Astrocyte (in vitro differentiated cells and primary cell): ENCODE results near the gene LSM11. TPM values are rescaled to one million over a fixed set of nuclear protein-coding genes. Genes with fewer than 3 reads are reported as not detected.
A peak's percentile ranks its signal among the peaks of the same experiment; 100 is the strongest.

Source experiments
- DNase-seq: peaks from one replicate; pipeline ENCODE4 v3.0.0-alpha.2; 2010; ENCODE audit warnings: low read depth
- FAIRE-seq: peaks from 2 replicates; lab custom pipeline; 2011; peaks lifted over from hg19 to GRCh38; lab: Jason Lieb, UNC
- H2AFZ ChIP-seq: 2 replicates; pipeline ENCODE4 v1.6.0; 2012; ENCODE audit warnings: low read depth, low read length, inconsistent platforms
- H3K27ac ChIP-seq: 2 replicates; pipeline ENCODE4 v1.5.1; 2011; ENCODE audit warnings: low read depth, low read length, inconsistent platforms
- H3K27me3 ChIP-seq: 2 replicates; pipeline ENCODE4 v1.6.0; 2011; ENCODE audit warnings: low read length, inconsistent platforms; ENCODE audit not compliant: insufficient read depth
- H3K36me3 ChIP-seq: 2 replicates; pipeline ENCODE4 v1.5.1; 2011; ENCODE audit warnings: low read length, inconsistent platforms; ENCODE audit not compliant: insufficient read depth
- H3K4me1 ChIP-seq: 2 replicates; pipeline ENCODE4 v1.5.1; 2011; ENCODE audit warnings: low read length, inconsistent platforms; ENCODE audit not compliant: insufficient read depth
- H3K4me2 ChIP-seq: 2 replicates; pipeline ENCODE4 v1.6.0; 2012; ENCODE audit warnings: low read length, inconsistent platforms
- H3K4me3 ChIP-seq: 2 replicates; pipeline ENCODE4 v1.5.1; 2011; ENCODE audit warnings: low read depth, mild to moderate bottlenecking, low read length, inconsistent platforms; ENCODE audit not compliant: insufficient read depth
- H3K79me2 ChIP-seq: 2 replicates; pipeline ENCODE4 v1.6.0; 2012; ENCODE audit warnings: mild to moderate bottlenecking, low read length, inconsistent platforms; ENCODE audit not compliant: insufficient read depth
- H3K9ac ChIP-seq: 2 replicates; pipeline ENCODE4 v1.6.0; 2012; ENCODE audit warnings: mild to moderate bottlenecking, low read length, inconsistent platforms
- H3K9me3 ChIP-seq: 2 replicates; pipeline ENCODE4 v1.5.1; 2012; ENCODE audit warnings: low read depth, mild to moderate bottlenecking, low read length, inconsistent platforms; ENCODE audit not compliant: insufficient read depth
- H4K20me1 ChIP-seq: 2 replicates; pipeline ENCODE4 v1.6.0; 2012; ENCODE audit warnings: low read length, inconsistent platforms; ENCODE audit not compliant: insufficient read depth
- H3K27ac Mint-ChIP-seq: one replicate; pipeline ENCODE4 v1.8.0; 2021; ENCODE audit warnings: mild to moderate bottlenecking, mixed read lengths; ENCODE audit not compliant: unreplicated experiment
- H3K27me3 Mint-ChIP-seq: one replicate; pipeline ENCODE4 v1.8.0; 2021; ENCODE audit warnings: low read depth, mixed read lengths; ENCODE audit not compliant: unreplicated experiment
- H3K36me3 Mint-ChIP-seq: one replicate; pipeline ENCODE4 v1.8.0; 2021; ENCODE audit warnings: low read depth, mixed read lengths; ENCODE audit not compliant: unreplicated experiment
- H3K4me1 Mint-ChIP-seq: one replicate; pipeline ENCODE4 v1.8.0; 2021; ENCODE audit warnings: low read depth, mixed read lengths; ENCODE audit not compliant: unreplicated experiment
- H3K4me3 Mint-ChIP-seq: one replicate; pipeline ENCODE4 v1.8.0; 2021; ENCODE audit warnings: mild to moderate bottlenecking, moderate library complexity, mixed read lengths; ENCODE audit not compliant: unreplicated experiment
- H3K9me3 Mint-ChIP-seq: one replicate; pipeline ENCODE4 v1.8.0; 2021; ENCODE audit warnings: mild to moderate bottlenecking, mixed read lengths; ENCODE audit not compliant: unreplicated experiment
- EZH2 ChIP-seq: IDR thresholded peaks from 2 replicates; pipeline ENCODE4 v1.6.1; 2012; ENCODE audit warnings: mild to moderate bottlenecking, low read length, inconsistent platforms; ENCODE audit not compliant: insufficient read depth
- total RNA-seq: library from RNA; stranded (reverse); gene quantifications from 2 replicates; pipeline ENCODE4 v1.2.1, GENCODE V29; 2021
- TF ChIP-seq, protein P1 (sequence below): IDR thresholded peaks from 2 replicates; pipeline ENCODE4 v1.5.1; 2011; ENCODE audit warnings: low read depth, mild to moderate bottlenecking, inconsistent platforms, low read length, moderate library complexity; ENCODE audit not compliant: insufficient read depth

Gene LSM11
- total RNA-seq, 1 donor from 2014 or later, result 4.7 TPM

DNA sequence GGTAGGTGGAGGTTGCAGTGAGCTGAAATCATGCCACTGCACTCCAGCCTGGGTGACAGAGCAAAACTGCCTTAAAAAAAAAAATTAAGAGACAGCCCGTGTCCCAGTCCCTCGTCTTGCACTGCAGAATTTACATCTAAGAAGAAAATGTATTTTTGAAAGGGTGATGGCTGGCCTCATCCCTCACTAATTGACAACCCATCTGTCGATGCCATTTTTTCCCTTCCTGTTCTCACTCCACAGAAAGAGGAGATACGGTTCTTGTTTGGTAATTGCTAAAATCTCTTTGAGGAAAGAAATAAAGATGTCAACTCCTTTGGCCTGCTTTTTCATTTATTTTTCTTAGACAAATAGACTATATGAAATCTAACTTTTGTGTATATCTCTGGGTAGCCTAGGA lies 2.4 kb upstream of the LSM11 start:
- no peak overlapping the region for H3K4me3 ChIP-seq
- FAIRE-seq (no peak), DNase-seq (no peak)
- TF ChIP-seq EZH2, result no peak
- TF ChIP-seq, protein P1, sequence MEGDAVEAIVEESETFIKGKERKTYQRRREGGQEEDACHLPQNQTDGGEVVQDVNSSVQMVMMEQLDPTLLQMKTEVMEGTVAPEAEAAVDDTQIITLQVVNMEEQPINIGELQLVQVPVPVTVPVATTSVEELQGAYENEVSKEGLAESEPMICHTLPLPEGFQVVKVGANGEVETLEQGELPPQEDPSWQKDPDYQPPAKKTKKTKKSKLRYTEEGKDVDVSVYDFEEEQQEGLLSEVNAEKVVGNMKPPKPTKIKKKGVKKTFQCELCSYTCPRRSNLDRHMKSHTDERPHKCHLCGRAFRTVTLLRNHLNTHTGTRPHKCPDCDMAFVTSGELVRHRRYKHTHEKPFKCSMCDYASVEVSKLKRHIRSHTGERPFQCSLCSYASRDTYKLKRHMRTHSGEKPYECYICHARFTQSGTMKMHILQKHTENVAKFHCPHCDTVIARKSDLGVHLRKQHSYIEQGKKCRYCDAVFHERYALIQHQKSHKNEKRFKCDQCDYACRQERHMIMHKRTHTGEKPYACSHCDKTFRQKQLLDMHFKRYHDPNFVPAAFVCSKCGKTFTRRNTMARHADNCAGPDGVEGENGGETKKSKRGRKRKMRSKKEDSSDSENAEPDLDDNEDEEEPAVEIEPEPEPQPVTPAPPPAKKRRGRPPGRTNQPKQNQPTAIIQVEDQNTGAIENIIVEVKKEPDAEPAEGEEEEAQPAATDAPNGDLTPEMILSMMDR, result no peak
- no peaks in the 10 kb centered on the region for H3K27me3 ChIP-seq
- H3K27ac ChIP-seq, result no peak overlapping the region
- peaks cover 6% of the 10 kb centered on the region for H3K36me3 ChIP-seq
- H3K9me3 Mint-ChIP-seq, result no peaks in the 10 kb centered on the region
- H2AFZ ChIP-seq, result no peak overlapping the region
- H3K4me1 Mint-ChIP-seq, result no peaks in the 10 kb centered on the region
- H3K36me3 Mint-ChIP-seq, result no peaks in the 10 kb centered on the region
- no peak overlapping the region for H3K9ac ChIP-seq
- H3K9me3 ChIP-seq, result no peaks in the 10 kb centered on the region
- peaks cover 8% of the 10 kb centered on the region for H3K4me1 ChIP-seq
- H3K4me2 ChIP-seq, result no peak overlapping the region
- H4K20me1 ChIP-seq, result no peaks in the 10 kb centered on the region
- no peaks in the 10 kb centered on the region for H3K27me3 Mint-ChIP-seq
- no peak overlapping the region for H3K4me3 Mint-ChIP-seq
- no peak overlapping the region for H3K27ac Mint-ChIP-seq
- peaks cover 22% of the 10 kb centered on the region for H3K79me2 ChIP-seq

DNA sequence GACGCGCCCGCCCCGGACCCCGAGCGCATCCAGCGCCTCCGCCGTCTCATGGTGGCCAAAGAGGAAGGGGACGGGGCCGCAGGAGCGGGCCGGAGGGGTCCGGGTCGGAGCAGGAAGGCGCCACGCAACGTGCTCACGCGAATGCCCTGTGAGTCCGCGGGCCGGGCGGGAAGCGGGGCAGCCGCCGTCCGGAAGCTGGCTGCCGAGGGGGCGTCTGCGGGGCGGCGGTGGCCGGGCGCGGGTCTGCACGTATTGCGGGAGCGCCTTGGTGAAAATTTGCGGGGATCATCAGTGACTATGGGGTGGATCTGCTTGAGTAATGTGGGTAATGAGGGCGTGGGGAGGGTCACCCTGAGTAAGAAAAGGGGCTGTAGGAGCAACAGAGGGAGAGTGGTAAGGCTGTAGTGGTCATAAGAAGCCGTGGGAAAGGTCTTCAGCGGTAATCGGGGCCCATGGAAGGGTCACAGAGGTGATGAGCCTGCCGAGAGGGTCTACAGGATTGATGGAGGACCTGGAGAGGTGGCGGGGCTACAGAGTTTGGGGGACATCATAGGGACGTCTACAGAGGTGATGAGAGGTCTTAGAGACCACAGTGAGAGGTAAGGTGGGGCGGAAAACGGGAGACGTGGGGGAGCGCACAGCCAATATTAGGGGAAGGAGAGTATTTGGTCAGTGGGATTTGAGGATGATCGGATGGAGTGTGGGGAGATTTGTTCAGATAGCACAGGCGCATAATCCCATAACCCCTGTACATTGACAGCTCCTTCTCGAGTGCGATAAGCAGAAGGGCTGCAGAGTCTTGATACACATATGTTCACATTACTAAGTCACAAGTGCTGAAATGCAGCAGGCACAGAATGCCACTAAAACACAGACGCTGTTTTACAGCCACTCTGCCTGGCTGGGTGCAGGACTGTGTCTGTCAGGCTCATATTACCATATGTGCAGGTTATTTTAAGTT lies 819 bp downstream of the LSM11 start:
- Histone ChIP-seq H3K4me1 (peaks cover 24% of the 10 kb centered on the region), H3K4me3 (peak overlapping the region; percentile 93), H3K9me3 (no peaks in the 10 kb centered on the region), H2AFZ (peak overlapping the region; percentile 89), H3K27me3 (no peaks in the 10 kb centered on the region), H3K36me3 (peaks cover 5% of the 10 kb centered on the region), H3K9ac (peak overlapping the region; percentile 92), H3K27ac (peak overlapping the region; percentile 65), H3K79me2 (peaks cover 34% of the 10 kb centered on the region), H4K20me1 (no peaks in the 10 kb centered on the region), H3K4me2 (peak overlapping the region; percentile 100)
- FAIRE-seq (no peak), DNase-seq (no peak)
- Mint-ChIP-seq H3K9me3 (no peaks in the 10 kb centered on the region), H3K36me3 (no peaks in the 10 kb centered on the region), H3K27ac (peak overlapping the region; percentile 67), H3K27me3 (no peaks in the 10 kb centered on the region), H3K4me1 (peaks cover 16% of the 10 kb centered on the region), H3K4me3 (peak overlapping the region; percentile 92)
- no peak for TF ChIP-seq EZH2
- TF ChIP-seq, protein P1, result no peak
